ENCODE data around the gene STX18. TPM values are rescaled to one million over a fixed set of nuclear protein-coding genes. Genes with fewer than 3 reads are reported as not detected.

The STX18 gene
- total and polyA plus RNA-seq, 4 donors = 21.2 to 36.0 (median 27.9) TPM

GRCh38 chr4:4407299-4408131 lies 134.3 kb downstream of the STX18 start:
- H3K27ac ChIP-seq (ENCODE audit: low read depth in 1 of 2, low read length in 2 of 2) = no peak overlapping the region
- no peaks in the 10 kb centered on the region for H3K36me3 ChIP-seq (ENCODE audit: control insufficient read depth in 1 of 2, insufficient read depth in 2 of 2, low read length in 1 of 2)
- no peak overlapping the region for H3K4me3 ChIP-seq (ENCODE audit: low read length in 2 of 2)
- no peaks in the 10 kb centered on the region for H3K27me3 ChIP-seq (ENCODE audit: control insufficient read depth in 1 of 2, insufficient read depth in 2 of 2, low read length in 1 of 2)
- intact Hi-C loops (cut with DNase I) = no loop called here
- H3K9me3 ChIP-seq (ENCODE audit: control insufficient read depth, low read length) = no peaks in the 10 kb centered on the region
- DNase-seq (peak in 1 of 2 donors; percentile 33), ATAC-seq (ENCODE audit: low FRiP score) (no peak)
- 64 to 66% methylated on average over 19 of the region's 19 CpGs for WGBS, 2 donors
- no peaks in the 10 kb centered on the region for H3K4me1 ChIP-seq (ENCODE audit: control insufficient read depth in 1 of 2, insufficient read depth in 2 of 2, low read length in 2 of 2)

DNA sequence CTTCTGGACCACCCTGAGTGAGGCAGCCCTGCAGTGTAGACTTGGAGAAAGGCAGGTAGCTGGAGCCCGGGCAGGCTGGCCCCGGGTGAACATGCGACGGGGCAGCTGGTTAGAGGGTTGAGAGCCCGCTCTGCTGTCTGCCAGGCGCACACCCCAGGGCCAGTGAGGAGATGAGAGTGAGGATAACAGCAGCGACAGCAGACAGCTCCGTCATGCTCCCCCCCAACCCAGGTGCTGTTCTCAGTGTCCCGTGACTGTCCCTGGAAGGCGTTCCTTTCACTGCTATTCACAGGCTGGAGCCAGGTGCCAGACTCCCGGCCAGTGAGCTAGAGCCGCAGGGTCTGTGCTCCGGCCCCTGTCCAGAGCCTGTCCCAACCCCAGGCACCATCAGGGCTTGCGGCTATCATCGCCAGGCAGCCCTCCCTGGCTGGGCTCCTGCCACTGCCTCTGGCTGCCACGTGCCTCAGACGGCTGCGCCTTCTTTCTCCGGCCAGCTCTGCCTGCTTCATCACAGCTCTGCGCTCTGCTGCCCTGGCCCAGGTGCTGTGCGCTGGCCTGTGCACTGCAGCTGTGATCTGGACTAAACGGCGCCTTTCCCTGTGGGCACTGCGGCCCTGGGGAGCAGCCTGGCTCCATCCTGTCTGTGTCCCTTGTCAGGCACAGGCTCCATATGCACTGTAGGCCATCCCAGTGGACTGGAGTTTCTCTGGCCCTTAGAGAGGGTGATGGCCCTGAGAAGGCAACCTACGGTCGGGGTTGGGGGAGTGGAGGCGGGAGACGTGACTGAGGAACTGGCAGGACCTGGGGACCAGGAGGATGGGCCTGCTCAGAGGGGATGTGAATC lies 135.2 kb downstream of the STX18 start:
- Histone ChIP-seq H3K27me3 (ENCODE audit: control insufficient read depth in 1 of 2, insufficient read depth in 2 of 2, low read length in 1 of 2) (no peaks in the 10 kb centered on the region), H3K9me3 (ENCODE audit: control insufficient read depth, low read length) (no peaks in the 10 kb centered on the region), H3K36me3 (ENCODE audit: control insufficient read depth in 1 of 2, insufficient read depth in 2 of 2, low read length in 1 of 2) (no peaks in the 10 kb centered on the region), H3K27ac (ENCODE audit: low read depth in 1 of 2, low read length in 2 of 2) (no peak overlapping the region), H3K4me1 (ENCODE audit: control insufficient read depth in 1 of 2, insufficient read depth in 2 of 2, low read length in 2 of 2) (no peaks in the 10 kb centered on the region), H3K4me3 (ENCODE audit: low read length in 2 of 2) (no peak overlapping the region)
- DNase-seq (peak in 1 of 2 donors; percentile 22), ATAC-seq (ENCODE audit: low FRiP score) (no peak)
- intact Hi-C loops (cut with DNase I) = no loop called here
- WGBS, 2 donors = 73 to 77% methylated on average over 28 of the region's 28 CpGs

DNA sequence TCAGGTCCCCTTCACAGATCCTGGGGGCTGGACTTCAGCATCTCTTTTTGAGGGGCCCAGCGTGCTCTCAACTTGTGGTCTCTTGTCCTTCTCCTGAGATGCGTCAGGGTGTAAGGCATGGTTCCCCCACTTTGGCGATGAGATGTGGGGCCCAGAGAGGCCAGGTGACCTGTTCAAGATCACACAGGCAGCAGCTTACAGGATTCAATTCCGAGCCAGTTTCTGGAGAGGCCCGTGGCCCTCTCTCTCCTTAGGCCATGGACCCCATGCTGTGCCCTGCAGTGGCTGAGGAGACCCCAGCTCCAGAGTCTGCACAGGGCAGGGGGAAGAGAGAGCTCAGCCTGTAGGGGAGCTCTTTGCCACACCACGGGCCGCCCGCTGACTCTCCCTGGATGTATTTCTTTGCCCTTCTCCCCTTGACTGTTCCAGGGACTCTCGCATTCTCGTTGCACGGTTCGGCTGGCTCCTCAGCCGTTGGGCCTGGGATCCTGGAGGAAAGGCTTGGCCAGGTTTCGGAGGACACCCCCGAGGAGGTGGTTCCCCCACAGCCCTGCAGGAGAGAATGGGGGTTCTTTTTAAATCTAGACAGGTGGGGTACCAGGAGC lies 136.4 kb downstream of the STX18 start:
- no peak for ATAC-seq (ENCODE audit: low FRiP score)
- Histone ChIP-seq H3K27ac (ENCODE audit: low read depth in 1 of 2, low read length in 2 of 2) (no peak overlapping the region), H3K36me3 (ENCODE audit: control insufficient read depth in 1 of 2, insufficient read depth in 2 of 2, low read length in 1 of 2) (no peaks in the 10 kb centered on the region), H3K4me1 (ENCODE audit: control insufficient read depth in 1 of 2, insufficient read depth in 2 of 2, low read length in 2 of 2) (no peaks in the 10 kb centered on the region), H3K4me3 (ENCODE audit: low read length in 2 of 2) (no peak overlapping the region), H3K27me3 (ENCODE audit: control insufficient read depth in 1 of 2, insufficient read depth in 2 of 2, low read length in 1 of 2) (no peaks in the 10 kb centered on the region), H3K9me3 (ENCODE audit: control insufficient read depth, low read length) (peaks cover 3% of the 10 kb centered on the region)
- intact Hi-C loops (cut with DNase I) = no loop called here
- DNase-seq = peak; percentile 19 to 51
- WGBS, 2 donors = 87 to 88% methylated on average over 15 of the region's 15 CpGs

GRCh38 chr4:4402966-4403365 lies 138.9 kb downstream of the STX18 start:
- H3K27me3 ChIP-seq (ENCODE audit: control insufficient read depth in 1 of 2, insufficient read depth in 2 of 2, low read length in 1 of 2) = no peaks in the 10 kb centered on the region
- H3K36me3 ChIP-seq (ENCODE audit: control insufficient read depth in 1 of 2, insufficient read depth in 2 of 2, low read length in 1 of 2) = no peaks in the 10 kb centered on the region
- H3K4me3 ChIP-seq (ENCODE audit: low read length in 2 of 2) = no peak overlapping the region
- intact Hi-C loops (cut with DNase I) = no loop called here
- 71 to 72% methylated on average over 13 of the region's 13 CpGs for WGBS, 2 donors
- no peaks in the 10 kb centered on the region for H3K4me1 ChIP-seq (ENCODE audit: control insufficient read depth in 1 of 2, insufficient read depth in 2 of 2, low read length in 2 of 2)
- no peak for DNase-seq
- H3K9me3 ChIP-seq (ENCODE audit: control insufficient read depth, low read length) = peaks cover 3% of the 10 kb centered on the region
- no peak for ATAC-seq (ENCODE audit: low FRiP score)
- H3K27ac ChIP-seq (ENCODE audit: low read depth in 1 of 2, low read length in 2 of 2) = no peak overlapping the region

- H3K27ac ChIP-seq (ENCODE audit: low read depth in 1 of 2, low read length in 2 of 2) = no peak overlapping the region
- no peak for ATAC-seq (ENCODE audit: low FRiP score)
- intact Hi-C loops (cut with DNase I) = no loop called here
- H3K27me3 ChIP-seq (ENCODE audit: control insufficient read depth in 1 of 2, insufficient read depth in 2 of 2, low read length in 1 of 2) = peaks cover 0 to 2% of the 10 kb centered on the region in 2 donors
- DNase-seq = peak in 1 of 2 donors; percentile 23
- H3K36me3 ChIP-seq (ENCODE audit: control insufficient read depth in 1 of 2, insufficient read depth in 2 of 2, low read length in 1 of 2) = no peaks in the 10 kb centered on the region
- peaks cover 3% of the 10 kb centered on the region for H3K9me3 ChIP-seq (ENCODE audit: control insufficient read depth, low read length)
- H3K4me1 ChIP-seq (ENCODE audit: control insufficient read depth in 1 of 2, insufficient read depth in 2 of 2, low read length in 2 of 2) = no peaks in the 10 kb centered on the region
- WGBS, 2 donors = 79 to 80% methylated on average over 7 of the region's 7 CpGs
- no peak overlapping the region for H3K4me3 ChIP-seq (ENCODE audit: low read length in 2 of 2)
Measured at GRCh38 chr4:4401036-4401435, 140.8 kb downstream of the STX18 start.

- WGBS, 2 donors = 72 to 78% methylated on average over 4 of the region's 4 CpGs
- Histone ChIP-seq H3K4me3 (ENCODE audit: low read length in 2 of 2) (no peak overlapping the region), H3K27me3 (ENCODE audit: control insufficient read depth in 1 of 2, insufficient read depth in 2 of 2, low read length in 1 of 2) (peaks cover 0 to 2% of the 10 kb centered on the region in 2 donors), H3K4me1 (ENCODE audit: control insufficient read depth in 1 of 2, insufficient read depth in 2 of 2, low read length in 2 of 2) (no peaks in the 10 kb centered on the region), H3K9me3 (ENCODE audit: control insufficient read depth, low read length) (peaks cover 3% of the 10 kb centered on the region), H3K27ac (ENCODE audit: low read depth in 1 of 2, low read length in 2 of 2) (no peak overlapping the region), H3K36me3 (ENCODE audit: control insufficient read depth in 1 of 2, insufficient read depth in 2 of 2, low read length in 1 of 2) (no peaks in the 10 kb centered on the region)
- intact Hi-C loops (cut with DNase I) = no loop called here
- ATAC-seq (ENCODE audit: low FRiP score) (no peak), DNase-seq (no peak)
Measured at GRCh38 chr4:4398430-4398829, 143.4 kb downstream of the STX18 start.

GRCh38 chr4:4397441-4397819 lies 144.4 kb downstream of the STX18 start:
- H3K4me1 ChIP-seq (ENCODE audit: control insufficient read depth in 1 of 2, insufficient read depth in 2 of 2, low read length in 2 of 2) = no peaks in the 10 kb centered on the region
- intact Hi-C loops (cut with DNase I) = no loop called here
- peaks cover 0 to 2% of the 10 kb centered on the region in 2 donors for H3K27me3 ChIP-seq (ENCODE audit: control insufficient read depth in 1 of 2, insufficient read depth in 2 of 2, low read length in 1 of 2)
- H3K9me3 ChIP-seq (ENCODE audit: control insufficient read depth, low read length) = peaks cover 3% of the 10 kb centered on the region
- WGBS, 2 donors = 84 to 88% methylated on average over 13 of the region's 13 CpGs
- H3K4me3 ChIP-seq (ENCODE audit: low read length in 2 of 2) = no peak overlapping the region
- no peak overlapping the region for H3K27ac ChIP-seq (ENCODE audit: low read depth in 1 of 2, low read length in 2 of 2)
- peak; percentile 32 to 56 for DNase-seq
- ATAC-seq (ENCODE audit: low FRiP score) = no peak
- H3K36me3 ChIP-seq (ENCODE audit: control insufficient read depth in 1 of 2, insufficient read depth in 2 of 2, low read length in 1 of 2) = no peaks in the 10 kb centered on the region

- Histone ChIP-seq H3K9me3 (ENCODE audit: control insufficient read depth, low read length) (peaks cover 3% of the 10 kb centered on the region), H3K27ac (ENCODE audit: low read depth in 1 of 2, low read length in 2 of 2) (no peak overlapping the region), H3K36me3 (ENCODE audit: control insufficient read depth in 1 of 2, insufficient read depth in 2 of 2, low read length in 1 of 2) (no peaks in the 10 kb centered on the region), H3K4me1 (ENCODE audit: control insufficient read depth in 1 of 2, insufficient read depth in 2 of 2, low read length in 2 of 2) (no peaks in the 10 kb centered on the region), H3K27me3 (ENCODE audit: control insufficient read depth in 1 of 2, insufficient read depth in 2 of 2, low read length in 1 of 2) (peaks cover 0 to 2% of the 10 kb centered on the region in 2 donors), H3K4me3 (ENCODE audit: low read length in 2 of 2) (no peak overlapping the region)
- WGBS, 2 donors = 62% methylated on average over 19 of the region's 19 CpGs
- peak in 1 of 2 donors; percentile 6 for DNase-seq
- intact Hi-C loops (cut with DNase I) = no loop called here
- no peak for ATAC-seq (ENCODE audit: low FRiP score)
Measured at GRCh38 chr4:4396628-4397440, 145.0 kb downstream of the STX18 start.

All from aorta (tissue), 5 donors.